ENCODE data around the gene SHOC2. TPM values are rescaled to one million over a fixed set of nuclear protein-coding genes. Genes with fewer than 3 reads are reported as not detected.

SHOC2 gene
- total and polyA plus RNA-seq, 2 of the 8 experiments (the other 6 are each of a cell fraction or from before 2014, with no cell fraction given) = 7.6 to 28.2 TPM

DNA sequence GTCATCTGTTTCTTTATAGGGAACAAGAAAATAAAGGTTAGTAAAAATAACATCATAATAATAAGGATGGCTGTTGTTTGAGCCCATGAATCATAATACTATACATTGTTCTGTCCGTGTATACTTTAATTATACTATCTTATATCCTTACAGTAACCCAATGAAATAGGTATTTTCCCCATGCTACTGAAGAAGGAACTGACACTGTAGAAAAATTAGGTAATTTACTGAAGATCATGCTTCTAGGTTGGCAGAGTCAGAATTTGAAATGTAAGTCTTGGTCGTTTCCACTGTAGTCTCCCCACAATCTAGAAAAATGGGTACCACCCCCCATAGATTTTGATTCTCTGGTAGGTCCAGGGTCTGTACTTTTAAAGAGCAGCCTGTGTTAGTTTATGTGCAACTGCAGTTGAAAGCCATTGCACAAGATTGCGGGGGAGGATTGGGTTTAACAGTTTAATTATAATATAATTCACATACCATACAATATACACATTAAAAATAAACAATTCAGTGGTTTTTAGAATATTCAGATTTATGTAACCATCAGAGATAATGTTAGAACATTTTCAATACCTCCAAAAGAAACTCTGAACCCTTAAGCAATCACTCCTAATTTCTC, 47.7 kb downstream of the SHOC2 start:
- H3K23ac ChIP-seq (ENCODE audit: insufficient read length) = no peak overlapping the region
- H2AK5ac ChIP-seq (ENCODE audit: low read depth, low read length) = no peak overlapping the region
- WGBS, 2 experiments (ENCODE audit: extremely low coverage in 1 of 2, insufficient coverage in 1 of 2, insufficient read length in 1 of 2, insufficient replicate concordance in 2 of 2, low coverage in 1 of 2, low lambda C conversion rate in 2 of 2, missing lambda C conversion rate in 1 of 2) = 88% methylated on average over 3 of the region's 3 CpGs; no CpG with 5 or more reads in 1 of the 2 experiments
- TF ChIP-seq, protein P1, sequence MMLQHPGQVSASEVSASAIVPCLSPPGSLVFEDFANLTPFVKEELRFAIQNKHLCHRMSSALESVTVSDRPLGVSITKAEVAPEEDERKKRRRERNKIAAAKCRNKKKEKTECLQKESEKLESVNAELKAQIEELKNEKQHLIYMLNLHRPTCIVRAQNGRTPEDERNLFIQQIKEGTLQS (IDR thresholded peaks at IDR 0.05; ENCODE audit: insufficient read depth, low read depth, low read length) = no peak
- TF ChIP-seq SIRT6 (IDR thresholded peaks at IDR 0.05; ENCODE audit: low read length) (no peak), POLR2A (IDR thresholded peaks at IDR 0.05; ENCODE audit: control extremely low read depth in 1 of 2, low read depth in 2 of 2, low read length in 2 of 2) (no peak), CEBPB (IDR thresholded peaks at IDR 0.05; ENCODE audit: low read depth, low read length) (no peak), BRCA1 (IDR thresholded peaks at IDR 0.05; ENCODE audit: low read depth, low read length) (no peak), RFX5 (IDR thresholded peaks at IDR 0.05; ENCODE audit: borderline replicate concordance, low read depth, low read length) (no peak), YY1 (IDR thresholded peaks at IDR 0.05; ENCODE audit: low read depth, low read length) (no peak), TEAD4 (IDR thresholded peaks at IDR 0.05; ENCODE audit: low read depth, low read length) (no peak), SIX5 (IDR thresholded peaks at IDR 0.05; ENCODE audit: low read depth, low read length) (no peak)
- TF ChIP-seq, protein P2, sequence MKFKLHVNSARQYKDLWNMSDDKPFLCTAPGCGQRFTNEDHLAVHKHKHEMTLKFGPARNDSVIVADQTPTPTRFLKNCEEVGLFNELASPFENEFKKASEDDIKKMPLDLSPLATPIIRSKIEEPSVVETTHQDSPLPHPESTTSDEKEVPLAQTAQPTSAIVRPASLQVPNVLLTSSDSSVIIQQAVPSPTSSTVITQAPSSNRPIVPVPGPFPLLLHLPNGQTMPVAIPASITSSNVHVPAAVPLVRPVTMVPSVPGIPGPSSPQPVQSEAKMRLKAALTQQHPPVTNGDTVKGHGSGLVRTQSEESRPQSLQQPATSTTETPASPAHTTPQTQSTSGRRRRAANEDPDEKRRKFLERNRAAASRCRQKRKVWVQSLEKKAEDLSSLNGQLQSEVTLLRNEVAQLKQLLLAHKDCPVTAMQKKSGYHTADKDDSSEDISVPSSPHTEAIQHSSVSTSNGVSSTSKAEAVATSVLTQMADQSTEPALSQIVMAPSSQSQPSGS (IDR thresholded peaks at IDR 0.05; ENCODE audit: low read length) = no peak
- DNase-seq (ENCODE audit: low read depth in 1 of 2, low spot score in 2 of 2) (no peak), FAIRE-seq (no peak)
- H3K36me3 ChIP-seq (ENCODE audit: control insufficient read depth in 2 of 4, insufficient read depth in 4 of 4, low read length in 3 of 4) = no peaks in the 10 kb centered on the region
- no peak overlapping the region for H3K27ac ChIP-seq (ENCODE audit: low read depth, low read length)
- H2AFZ ChIP-seq (ENCODE audit: low read length) = no peak overlapping the region
- CTCF ChIA-PET (ENCODE audit: partially characterized antibody) = no interaction called here
- H4K5ac ChIP-seq (ENCODE audit: insufficient read length, low read depth, low read length) = no peak overlapping the region
- no peak overlapping the region for H2BK15ac ChIP-seq (ENCODE audit: low read length)
- H3K4me2 ChIP-seq (ENCODE audit: insufficient read depth in 1 of 2, low read depth in 2 of 2, low read length in 2 of 2) = no peak overlapping the region
- no peak overlapping the region for H3K56ac ChIP-seq (replicated peaks; ENCODE audit: insufficient read length, low read depth, low read length)
- no peak overlapping the region for H3K4ac ChIP-seq (replicated peaks; ENCODE audit: insufficient read length, low read depth, low read length)
- no peak overlapping the region for H3K4me3 ChIP-seq (ENCODE audit: extremely low read depth in 1 of 4, insufficient read depth in 2 of 4, low read depth in 3 of 4, low read length in 4 of 4)
- no peaks in the 10 kb centered on the region for H3K27me3 ChIP-seq (replicated peaks in 1 of 4; ENCODE audit: control insufficient read depth in 3 of 4, extremely low read depth in 1 of 4, insufficient read depth in 3 of 4, low read length in 3 of 4)
- no peaks in the 10 kb centered on the region for H3K79me1 ChIP-seq (ENCODE audit: low read depth, low read length)
- H3K18ac ChIP-seq (ENCODE audit: extremely low read depth, low read length) = no peak overlapping the region
- no peak overlapping the region for H2BK12ac ChIP-seq (ENCODE audit: low read depth, low read length)
- POLR2A ChIA-PET (ENCODE audit: partially characterized antibody) = no interaction called here
- H4K8ac ChIP-seq (ENCODE audit: extremely low read depth, insufficient read depth, low read length) = no peak overlapping the region
- H3K79me2 ChIP-seq (ENCODE audit: control insufficient read depth in 1 of 2, insufficient read depth in 2 of 2, low read length in 2 of 2) = peaks cover 0 to 74% of the 10 kb centered on the region in 2 experiments; a peak in 2 of 4 replicates
- peaks cover 0 to 3% (median 0%) of the 10 kb centered on the region in 4 experiments; a peak in 1 of 7 replicates for H3K4me1 ChIP-seq (replicated peaks in 1 of 4; ENCODE audit: control insufficient read depth in 3 of 4, insufficient read depth in 4 of 4, low read length in 3 of 4)
- no peak overlapping the region for H3K9ac ChIP-seq (replicated peaks in 1 of 4; ENCODE audit: extremely low read depth in 1 of 4, low read depth in 3 of 4, low read length in 3 of 4)
- no peak overlapping the region for H4K91ac ChIP-seq (replicated peaks; ENCODE audit: insufficient read length, low read length)
- no peaks in the 10 kb centered on the region for H4K20me1 ChIP-seq (replicated peaks in 1 of 2; ENCODE audit: control insufficient read depth in 1 of 2, insufficient read depth in 2 of 2, low read length in 2 of 2)
- H2BK5ac ChIP-seq (ENCODE audit: low read depth, low read length) = no peak overlapping the region
- no peaks in the 10 kb centered on the region for H3K23me2 ChIP-seq (ENCODE audit: low read depth, low read length)
- no peak overlapping the region for H2BK20ac ChIP-seq (ENCODE audit: low read length)
- H3K9me3 ChIP-seq (ENCODE audit: insufficient read depth in 2 of 2, low read depth in 1 of 2, low read length in 1 of 2) = no peaks in the 10 kb centered on the region
- H3K14ac ChIP-seq (ENCODE audit: insufficient read length) = no peak overlapping the region
- H2BK120ac ChIP-seq (replicated peaks; ENCODE audit: low read depth, low read length) = no peak overlapping the region

Measured in H1 (cell line).